ENCODE data around the gene MITD1.

The MITD1 gene

GRCh38 chr2:99153921-99154604, 26.8 kb downstream of the MITD1 start:
- no peaks in the 10 kb centered on the region for H3K27me3 ChIP-seq (replicated peaks; ENCODE audit: control insufficient read depth, insufficient read depth, low read length)
- DNase-seq (ENCODE audit: extremely low read depth, insufficient read length): no peak
- H3K4me3 ChIP-seq (replicated peaks; ENCODE audit: low read depth, low read length): peak overlapping the region; percentile 84
- H3K36me3 ChIP-seq (ENCODE audit: control insufficient read depth, insufficient read depth, low read length): no peaks in the 10 kb centered on the region
- TF ChIP-seq CTCF (IDR thresholded peaks at IDR 0.05; ENCODE audit: insufficient read depth, low read length, poor library complexity, severe bottlenecking): no peak

GRCh38 chr2:99152199-99152895, 28.5 kb downstream of the MITD1 start:
- Histone ChIP-seq H3K36me3 (ENCODE audit: control insufficient read depth, insufficient read depth, low read length) (no peaks in the 10 kb centered on the region), H3K27me3 (replicated peaks; ENCODE audit: control insufficient read depth, insufficient read depth, low read length) (no peaks in the 10 kb centered on the region), H3K4me3 (replicated peaks; ENCODE audit: low read depth, low read length) (no peak overlapping the region)
- TF ChIP-seq CTCF (IDR thresholded peaks at IDR 0.05; ENCODE audit: insufficient read depth, low read length, poor library complexity, severe bottlenecking): no peak
- no peak for DNase-seq (ENCODE audit: extremely low read depth, insufficient read length)

- Histone ChIP-seq H3K27me3 (replicated peaks; ENCODE audit: control insufficient read depth, insufficient read depth, low read length) (no peaks in the 10 kb centered on the region), H3K36me3 (ENCODE audit: control insufficient read depth, insufficient read depth, low read length) (no peaks in the 10 kb centered on the region), H3K4me3 (replicated peaks; ENCODE audit: low read depth, low read length) (no peak overlapping the region)
- no peak for TF ChIP-seq CTCF (IDR thresholded peaks at IDR 0.05; ENCODE audit: insufficient read depth, low read length, poor library complexity, severe bottlenecking)
- no peak for DNase-seq (ENCODE audit: extremely low read depth, insufficient read length)
Measured at GRCh38 chr2:99150706-99151105, 30.2 kb downstream of the MITD1 start.

- TF ChIP-seq CTCF (IDR thresholded peaks at IDR 0.05; ENCODE audit: insufficient read depth, low read length, poor library complexity, severe bottlenecking): no peak
Measured at GRCh38 chr2:99141110-99142108, 39.4 kb downstream of the MITD1 start, which contains the start of gene C2orf15. TSS of gene C2orf15 (plus strand) at chr2:99141707. CDS start at chr2:99150559, 8,852 bp downstream.

GRCh38 chr2:99140860-99141109, 40.1 kb downstream of the MITD1 start:
- Histone ChIP-seq H3K27me3 (replicated peaks; ENCODE audit: control insufficient read depth, insufficient read depth, low read length) (no peaks in the 10 kb centered on the region), H3K36me3 (ENCODE audit: control insufficient read depth, insufficient read depth, low read length) (no peaks in the 10 kb centered on the region), H3K4me3 (replicated peaks; ENCODE audit: low read depth, low read length) (peak overlapping the region; percentile 86)
- no peak for TF ChIP-seq CTCF (IDR thresholded peaks at IDR 0.05; ENCODE audit: insufficient read depth, low read length, poor library complexity, severe bottlenecking)
- DNase-seq (ENCODE audit: extremely low read depth, insufficient read length): no peak

More at GRCh38 chr2:99141110-99142108, 39.4 kb downstream of the MITD1 start, which contains the start of gene C2orf15:
- H3K4me3 ChIP-seq (replicated peaks; ENCODE audit: low read depth, low read length): peak within 1 kb of the TSS; percentile 86
- no peaks in the 10 kb centered on the region for H3K36me3 ChIP-seq (ENCODE audit: control insufficient read depth, insufficient read depth, low read length)
- no peaks in the 10 kb centered on the region for H3K27me3 ChIP-seq (replicated peaks; ENCODE audit: control insufficient read depth, insufficient read depth, low read length)
- peak; percentile 97 for DNase-seq (ENCODE audit: extremely low read depth, insufficient read length)
